Measurements from ENCODE around the gene STAB2.

GRCh38 chr12:103547929-103548328 is 39.1 kb upstream of the STAB2 start:
- TF ChIP-seq TAF1 (IDR thresholded peaks at IDR 0.05; ENCODE audit: borderline replicate concordance, insufficient read depth, low read length), result no peak
- TF ChIP-seq POLR2AphosphoS5 (IDR thresholded peaks at IDR 0.05; ENCODE audit: low read depth, low read length), result no peak
- no peak for TF ChIP-seq REST (IDR thresholded peaks at IDR 0.05; ENCODE audit: insufficient read depth in 1 of 2, low read depth in 2 of 2, low read length in 2 of 2)
